Transverse colon (tissue), 4 donors: ENCODE data around the gene UBE2G1. TPM values are rescaled to one million over a fixed set of nuclear protein-coding genes. Genes with fewer than 3 reads are reported as not detected.
A peak's percentile ranks its signal among the peaks of the same experiment; 100 is the strongest.

Experiments used
- DNase-seq: peaks from one replicate; pipeline ENCODE4 v3.0.0-alpha.2; 2019
- H3K27ac ChIP-seq, 4 donors: fragments of 200-600 bp; sonication (generic); 2 replicates each; pipeline ENCODE4 v1.5.1; 2016 to 2018; ENCODE audit warnings: inconsistent platforms in 4 of 4
- H3K27me3 ChIP-seq: fragments of 200-600 bp; sonication (generic); 2 replicates; pipeline ENCODE4 v1.5.1; 2017; ENCODE audit warnings: inconsistent platforms
- H3K36me3 ChIP-seq, 4 donors: fragments of 200-600 bp; sonication (generic); 2 replicates each; pipeline ENCODE4 v1.5.1; 2017 to 2019; ENCODE audit warnings: inconsistent platforms in 4 of 4
- H3K4me1 ChIP-seq, 4 donors: fragments of 200-600 bp; sonication (generic); 2 replicates each; pipeline ENCODE4 v1.5.1; 2017 to 2020; ENCODE audit warnings: inconsistent platforms in 4 of 4
- H3K4me3 ChIP-seq, 4 donors: fragments of 200-600 bp; sonication (generic); 1 replicate in 1 of 4; 2 replicates in 3 of 4; pipeline versions ENCODE4 v1.5.1 to v1.6.1; 2017 to 2019; ENCODE audit warnings: inconsistent platforms in 4 of 4
- H3K9me3 ChIP-seq, 2 donors: fragments of 200-600 bp; sonication (generic); 2 replicates each; pipeline ENCODE4 v1.5.1; 2017 to 2019; ENCODE audit warnings: inconsistent platforms in 2 of 2
- EP300 ChIP-seq: sonication (generic); formaldehyde crosslinking; IDR thresholded peaks from one replicate; pipeline ENCODE4 v1.6.1; 2017; ENCODE audit warnings: antibody characterized with exemption, low read depth
- POLR2A ChIP-seq: fragments of 450-650 bp; IDR thresholded peaks from one replicate; pipeline ENCODE4 v1.6.1; 2016; ENCODE audit warnings: antibody characterized with exemption, mild to moderate bottlenecking, moderate library complexity
- POLR2AphosphoS5 ChIP-seq, 3 donors: sonication (generic); formaldehyde crosslinking; IDR thresholded peaks; one replicate each; pipeline ENCODE4 v1.6.1; 2016; ENCODE audit warnings: antibody characterized with exemption in 3 of 3
- WGBS, 2 donors: methylation state at CpG; one replicate each; pipeline ENCODE4 v1.1.5; 2018; ENCODE audit warnings: low coverage in 1 of 2; 5-methylcytosine and 5-hydroxymethylcytosine counted together
- in situ Hi-C, 4 donors: fragments of 200-750 bp; cut with MboI; loops; one replicate each; pipeline versions ENCODE4 v1.15.0 to v1.15.1; 2017; ENCODE audit warnings: low sequenced_read_pairs in 3 of 4, low pct_ligation_motif_present in 1 of 4, low pct_unique_long_range_greater_than_20kb in 1 of 4
- intact Hi-C: fragments of 100-400 bp; cut with DNase I; formaldehyde crosslinking; loops from one replicate; pipeline ENCODE4 v1.15.1; 2023; ENCODE audit warnings: low total_unique reads
- total RNA-seq, 4 donors: library from RNA; depleted of rRNA; stranded (reverse); fragments of >200 nt; gene quantifications; one replicate each; pipeline ENCODE4 v1.1.0, GENCODE V29; 2016
- TF ChIP-seq, protein P1 (sequence below), 5 experiments: fragments of 200-600 bp in 3 of 5; fragments of 450-650 bp in 2 of 5; sonication (generic) in 3 of 5; IDR thresholded peaks; 1 replicate in 2 of 5; 2 replicates in 3 of 5; pipeline ENCODE4 v1.5.1; 2016 to 2017; ENCODE audit warnings: antibody characterized with exemption in 5 of 5, inconsistent platforms in 3 of 5, mild to moderate bottlenecking in 2 of 5, moderate library complexity in 1 of 5

UBE2G1 gene
- total RNA-seq, 4 donors from 2014 or later, result 41.6 to 104 (median 53.0) TPM

- 96 to 100% methylated on average over 1 to 2 of the region's 2 CpGs for WGBS, 2 donors
- Histone ChIP-seq H3K4me1 (peaks cover 13 to 58% (median 35%) of the 10 kb centered on the region in 4 donors), H3K9me3 (no peaks in the 10 kb centered on the region), H3K4me3 (no peak overlapping the region), H3K36me3 (no peaks in the 10 kb centered on the region), H3K27ac (no peak overlapping the region), H3K27me3 (no peaks in the 10 kb centered on the region)
- intact Hi-C loops (no loop called here), in situ Hi-C loops (no loop called here)
- TF ChIP-seq POLR2A, result no peak
- TF ChIP-seq, protein P1, sequence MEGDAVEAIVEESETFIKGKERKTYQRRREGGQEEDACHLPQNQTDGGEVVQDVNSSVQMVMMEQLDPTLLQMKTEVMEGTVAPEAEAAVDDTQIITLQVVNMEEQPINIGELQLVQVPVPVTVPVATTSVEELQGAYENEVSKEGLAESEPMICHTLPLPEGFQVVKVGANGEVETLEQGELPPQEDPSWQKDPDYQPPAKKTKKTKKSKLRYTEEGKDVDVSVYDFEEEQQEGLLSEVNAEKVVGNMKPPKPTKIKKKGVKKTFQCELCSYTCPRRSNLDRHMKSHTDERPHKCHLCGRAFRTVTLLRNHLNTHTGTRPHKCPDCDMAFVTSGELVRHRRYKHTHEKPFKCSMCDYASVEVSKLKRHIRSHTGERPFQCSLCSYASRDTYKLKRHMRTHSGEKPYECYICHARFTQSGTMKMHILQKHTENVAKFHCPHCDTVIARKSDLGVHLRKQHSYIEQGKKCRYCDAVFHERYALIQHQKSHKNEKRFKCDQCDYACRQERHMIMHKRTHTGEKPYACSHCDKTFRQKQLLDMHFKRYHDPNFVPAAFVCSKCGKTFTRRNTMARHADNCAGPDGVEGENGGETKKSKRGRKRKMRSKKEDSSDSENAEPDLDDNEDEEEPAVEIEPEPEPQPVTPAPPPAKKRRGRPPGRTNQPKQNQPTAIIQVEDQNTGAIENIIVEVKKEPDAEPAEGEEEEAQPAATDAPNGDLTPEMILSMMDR (IDR thresholded peaks at IDR 0.05), result no peak
- TF ChIP-seq POLR2AphosphoS5 (IDR thresholded peaks at IDR 0.05), result no peak
- TF ChIP-seq EP300, result no peak
- no peak for DNase-seq
These were observed 115.6 kb downstream of the UBE2G1 start for GRCh38 chr17:4250887-4251286.

- TF ChIP-seq, protein P1 (IDR thresholded peaks at IDR 0.05), result peak; percentile 38 to 51 (median 49)
- TF ChIP-seq EP300, result no peak
- Histone ChIP-seq H3K4me3 (no peak overlapping the region), H3K27me3 (no peaks in the 10 kb centered on the region), H3K4me1 (peaks cover 13 to 59% (median 35%) of the 10 kb centered on the region in 4 donors), H3K36me3 (no peaks in the 10 kb centered on the region), H3K9me3 (no peaks in the 10 kb centered on the region), H3K27ac (peak overlapping the region in 2 of 4 donors; percentile 61 to 71)
- in situ Hi-C loops, result no loop called here
- WGBS, 2 donors, result 33 to 50% methylated on average over 3 to 4 of the region's 4 CpGs
- intact Hi-C loops, result no loop called here
- DNase-seq, result no peak
These were observed 116.9 kb downstream of the UBE2G1 start for GRCh38 chr17:4249452-4250029.

GRCh38 chr17:4248504-4249277, 117.8 kb downstream of the UBE2G1 start:
- DNase-seq, result no peak
- Histone ChIP-seq H3K4me3 (no peak overlapping the region), H3K4me1 (peaks cover 13 to 59% (median 35%) of the 10 kb centered on the region in 4 donors), H3K27ac (peak overlapping the region; percentile 61 to 71 (median 68)), H3K27me3 (no peaks in the 10 kb centered on the region), H3K36me3 (no peaks in the 10 kb centered on the region), H3K9me3 (no peaks in the 10 kb centered on the region)
- TF ChIP-seq, protein P1 (IDR thresholded peaks at IDR 0.05), result no peak
- TF ChIP-seq POLR2A (no peak), POLR2AphosphoS5 (IDR thresholded peaks at IDR 0.05) (no peak), EP300 (no peak)
- intact Hi-C loops (no loop called here), in situ Hi-C loops (no loop called here)
- WGBS, 2 donors, result 85% methylated on average over 5 to 7 of the region's 7 CpGs

DNA sequence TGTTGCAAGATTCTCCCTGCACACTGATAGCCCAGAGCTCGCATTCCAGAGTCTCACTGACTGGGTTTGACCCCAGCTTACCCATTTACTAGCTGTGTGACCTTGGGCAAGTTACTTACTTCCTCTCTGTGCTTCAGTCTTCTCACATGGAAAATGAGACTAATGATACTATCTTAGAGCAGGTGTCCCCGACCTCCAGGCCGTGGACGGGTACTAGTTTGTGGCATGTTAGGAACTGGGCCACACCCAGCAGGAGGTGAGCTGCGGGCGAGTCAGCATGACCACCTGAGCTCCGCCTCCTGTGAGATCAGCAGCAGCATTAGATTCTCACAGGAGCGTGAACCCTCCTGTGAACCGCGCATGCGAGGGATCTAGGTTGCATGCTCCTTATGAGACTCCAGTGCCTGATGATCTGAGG, 118.5 kb downstream of the UBE2G1 start:
- H3K4me3 ChIP-seq, result no peak overlapping the region
- H3K4me1 ChIP-seq, result peaks cover 13 to 59% (median 35%) of the 10 kb centered on the region in 4 donors
- in situ Hi-C loops, result no loop called here
- H3K27me3 ChIP-seq, result no peaks in the 10 kb centered on the region
- H3K9me3 ChIP-seq, result no peaks in the 10 kb centered on the region
- no peaks in the 10 kb centered on the region for H3K36me3 ChIP-seq
- intact Hi-C loops, result no loop called here
- WGBS, 2 donors, result 50 to 53% methylated on average over 6 to 10 of the region's 11 CpGs
- TF ChIP-seq, protein P1 (IDR thresholded peaks at IDR 0.05), result no peak
- no peak for TF ChIP-seq POLR2AphosphoS5 (IDR thresholded peaks at IDR 0.05)
- TF ChIP-seq POLR2A, result no peak
- no peak for TF ChIP-seq EP300
- DNase-seq, result peak; percentile 82
- H3K27ac ChIP-seq, result peak overlapping the region; percentile 61 to 71 (median 68)
